OCI-LY7 (cell line): ENCODE measurements around the gene FAM163B.

ENCODE experiments used
- CTCF ChIP-seq: fragments of 200-600 bp; sonication (generic); conservative IDR thresholded peaks from 2 replicates; pipeline ENCODE4 v1.5.1; 2014; ENCODE audit warnings: mild to moderate bottlenecking, antibody characterized with exemption, low read length, moderate library complexity, mixed read lengths
- EZH2phosphoT487 ChIP-seq: fragments of 200-600 bp; sonication (generic); IDR thresholded peaks from 2 replicates; pipeline ENCODE4 v1.6.1; 2018; ENCODE audit warnings: low read depth, borderline replicate concordance, mild to moderate bottlenecking, mixed run types, antibody characterized with exemption, low read length, moderate library complexity, mixed read lengths

GRCh38 chr9:133632806-133633680 is 23.9 kb upstream of the FAM163B start:
- TF ChIP-seq CTCF, result no peak
- TF ChIP-seq EZH2phosphoT487, result no peak
